Measurements from ENCODE around the gene PFN3. TPM values are rescaled to one million over a fixed set of nuclear protein-coding genes. Genes with fewer than 3 reads are reported as not detected.
A peak's percentile ranks its signal among the peaks of the same experiment; 100 is the strongest.

The PFN3 gene
- total RNA-seq, 1 donor from 2014 or later: not detected

DNA sequence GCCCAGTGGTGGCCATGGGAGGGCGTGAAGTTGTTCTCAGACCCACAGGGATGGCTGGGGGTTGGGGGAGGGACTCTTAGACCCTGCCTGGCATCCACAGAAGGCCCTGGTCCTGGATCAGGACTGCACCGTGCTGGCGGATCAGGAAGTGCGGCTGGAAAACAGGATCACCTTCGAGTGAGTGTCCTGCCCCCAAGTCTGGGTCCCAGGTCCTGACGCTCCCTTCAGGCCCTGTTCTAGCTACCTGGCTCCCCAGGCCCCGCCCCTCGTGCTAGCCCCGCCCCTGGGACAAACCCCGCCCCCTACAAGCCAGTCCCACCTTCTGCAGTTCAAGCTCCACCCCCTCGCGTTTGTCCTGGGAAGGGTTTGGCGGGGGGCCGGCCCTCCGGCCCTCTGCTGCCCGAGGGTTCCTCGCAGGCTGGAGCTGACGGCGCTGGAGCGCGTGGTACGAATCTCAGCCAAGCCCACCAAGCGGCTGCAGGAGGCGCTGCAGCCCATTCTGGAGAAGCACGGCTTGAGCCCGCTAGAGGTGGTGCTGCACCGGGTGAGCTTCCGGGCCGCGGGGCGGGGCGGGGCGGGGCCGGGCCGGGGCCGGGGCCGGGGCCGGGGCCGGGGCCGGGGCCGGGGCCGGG is 29.9 kb downstream of the PFN3 start:
- Histone ChIP-seq H3K4me3 (peak overlapping the region; percentile 39 to 43), H3K27ac (peak overlapping the region; percentile 39), H3K27me3 (no peaks in the 10 kb centered on the region), H3K4me1 (peaks cover 65% of the 10 kb centered on the region), H3K36me3 (no peaks in the 10 kb centered on the region), H3K9me3 (no peaks in the 10 kb centered on the region)
- intact Hi-C loops (cut with DNase I): no loop called here
- no peak for DNase-seq (ENCODE audit: extremely low spot score in 2 of 2)
- TF ChIP-seq, protein P1, sequence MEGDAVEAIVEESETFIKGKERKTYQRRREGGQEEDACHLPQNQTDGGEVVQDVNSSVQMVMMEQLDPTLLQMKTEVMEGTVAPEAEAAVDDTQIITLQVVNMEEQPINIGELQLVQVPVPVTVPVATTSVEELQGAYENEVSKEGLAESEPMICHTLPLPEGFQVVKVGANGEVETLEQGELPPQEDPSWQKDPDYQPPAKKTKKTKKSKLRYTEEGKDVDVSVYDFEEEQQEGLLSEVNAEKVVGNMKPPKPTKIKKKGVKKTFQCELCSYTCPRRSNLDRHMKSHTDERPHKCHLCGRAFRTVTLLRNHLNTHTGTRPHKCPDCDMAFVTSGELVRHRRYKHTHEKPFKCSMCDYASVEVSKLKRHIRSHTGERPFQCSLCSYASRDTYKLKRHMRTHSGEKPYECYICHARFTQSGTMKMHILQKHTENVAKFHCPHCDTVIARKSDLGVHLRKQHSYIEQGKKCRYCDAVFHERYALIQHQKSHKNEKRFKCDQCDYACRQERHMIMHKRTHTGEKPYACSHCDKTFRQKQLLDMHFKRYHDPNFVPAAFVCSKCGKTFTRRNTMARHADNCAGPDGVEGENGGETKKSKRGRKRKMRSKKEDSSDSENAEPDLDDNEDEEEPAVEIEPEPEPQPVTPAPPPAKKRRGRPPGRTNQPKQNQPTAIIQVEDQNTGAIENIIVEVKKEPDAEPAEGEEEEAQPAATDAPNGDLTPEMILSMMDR (IDR thresholded peaks at IDR 0.05): no peak
- TF ChIP-seq POLR2AphosphoS5 (IDR thresholded peaks at IDR 0.05; ENCODE audit: insufficient read depth in 1 of 2, low read depth in 1 of 2) (no peak), POLR2A (IDR thresholded peaks at IDR 0.05) (no peak)

DNA sequence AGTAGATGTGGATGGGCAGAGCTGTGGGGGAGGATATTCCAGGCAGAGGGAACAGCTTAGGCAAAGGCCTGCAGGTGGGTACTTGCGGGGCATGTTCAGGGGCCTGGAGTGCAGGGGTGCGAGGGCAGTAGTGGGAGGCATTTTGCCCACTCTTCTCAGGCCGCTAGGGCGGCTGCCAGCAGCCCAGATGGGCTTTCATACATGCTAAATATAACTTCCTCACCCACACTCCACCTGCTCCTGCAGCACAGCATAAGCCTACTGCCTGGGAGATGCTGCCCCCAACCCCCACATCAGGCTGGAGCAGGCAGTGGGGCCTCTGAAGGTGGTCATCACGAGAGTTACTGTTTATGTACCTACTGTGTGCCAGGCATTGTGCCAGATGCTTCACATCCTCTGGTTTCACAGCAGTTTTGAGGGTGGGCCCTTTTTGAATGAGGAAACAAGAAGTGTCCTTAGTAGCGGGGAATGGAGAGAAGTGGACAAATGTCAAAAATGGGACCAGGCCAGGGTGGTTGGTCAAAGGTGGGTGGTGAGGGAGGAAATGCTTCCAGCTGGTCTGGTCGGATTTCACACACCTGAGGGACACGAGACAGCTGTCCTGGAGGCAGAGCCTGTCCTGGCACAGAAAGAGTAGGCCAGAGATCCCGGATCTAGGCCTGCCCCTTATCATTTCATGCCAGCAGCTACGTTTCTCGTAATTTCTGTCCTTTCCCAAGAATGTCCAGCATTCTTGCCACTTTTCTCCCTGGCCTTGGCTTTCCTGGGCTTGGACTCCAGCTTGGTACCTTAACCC is 30.6 kb downstream of the PFN3 start:
- H3K9me3 ChIP-seq: no peaks in the 10 kb centered on the region
- intact Hi-C loops (cut with DNase I): no loop called here
- TF ChIP-seq POLR2A (IDR thresholded peaks at IDR 0.05) (no peak), POLR2AphosphoS5 (IDR thresholded peaks at IDR 0.05; ENCODE audit: insufficient read depth in 1 of 2, low read depth in 1 of 2) (no peak)
- TF ChIP-seq, protein P1 (IDR thresholded peaks at IDR 0.05): no peak
- H3K4me1 ChIP-seq: peaks cover 64% of the 10 kb centered on the region
- peak overlapping the region; percentile 39 for H3K27ac ChIP-seq
- H3K4me3 ChIP-seq: no peak overlapping the region
- no peak for DNase-seq (ENCODE audit: extremely low spot score in 2 of 2)
- H3K36me3 ChIP-seq: no peaks in the 10 kb centered on the region
- H3K27me3 ChIP-seq: no peaks in the 10 kb centered on the region

DNA sequence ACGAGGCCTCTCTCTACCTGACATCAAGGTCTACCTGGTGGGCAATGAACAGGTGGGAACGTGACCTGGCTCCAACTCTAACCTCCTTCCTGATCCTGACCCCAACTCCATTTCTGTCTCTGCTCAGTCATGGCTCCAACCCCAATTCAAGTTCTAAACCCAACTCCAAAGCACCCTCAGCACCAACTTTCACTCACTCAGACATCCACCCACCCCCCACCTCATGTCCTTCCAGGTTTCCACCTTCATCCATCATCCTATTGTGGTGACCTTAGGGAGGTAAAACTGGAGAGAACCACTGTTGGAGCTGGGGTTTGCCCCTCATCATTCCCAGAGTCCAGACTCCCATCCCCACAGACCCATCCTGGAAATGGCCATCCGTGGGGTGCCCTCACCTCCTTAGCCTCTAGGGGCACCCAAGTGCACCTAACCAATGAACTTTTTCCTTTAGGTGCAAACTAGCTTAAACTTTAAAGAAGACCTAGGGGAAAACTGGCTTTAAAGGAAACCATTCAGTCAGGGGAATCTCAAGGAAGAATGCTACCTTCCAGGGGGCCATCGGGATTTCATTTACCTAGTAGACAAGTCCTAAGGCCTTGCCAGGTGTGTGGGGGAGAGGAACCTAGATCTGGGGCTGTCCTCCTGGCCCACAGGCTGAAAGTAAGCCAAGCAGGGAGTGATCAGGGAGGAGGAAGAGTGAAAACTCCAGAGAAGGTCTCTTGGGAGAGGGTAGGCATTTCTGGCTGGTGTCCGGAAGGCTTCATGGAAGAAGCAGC is 31.4 kb downstream of the PFN3 start:
- no peaks in the 10 kb centered on the region for H3K9me3 ChIP-seq
- H3K4me3 ChIP-seq: no peak overlapping the region
- no peak overlapping the region for H3K27ac ChIP-seq
- intact Hi-C loops (cut with DNase I): no loop called here
- no peaks in the 10 kb centered on the region for H3K36me3 ChIP-seq
- no peaks in the 10 kb centered on the region for H3K27me3 ChIP-seq
- peaks cover 62% of the 10 kb centered on the region for H3K4me1 ChIP-seq
- no peak for DNase-seq (ENCODE audit: extremely low spot score in 2 of 2)
- no peak for TF ChIP-seq POLR2AphosphoS5 (IDR thresholded peaks at IDR 0.05; ENCODE audit: insufficient read depth in 1 of 2, low read depth in 1 of 2)
- TF ChIP-seq, protein P1 (IDR thresholded peaks at IDR 0.05): peak in 1 of 3 experiments; percentile 12

DNA sequence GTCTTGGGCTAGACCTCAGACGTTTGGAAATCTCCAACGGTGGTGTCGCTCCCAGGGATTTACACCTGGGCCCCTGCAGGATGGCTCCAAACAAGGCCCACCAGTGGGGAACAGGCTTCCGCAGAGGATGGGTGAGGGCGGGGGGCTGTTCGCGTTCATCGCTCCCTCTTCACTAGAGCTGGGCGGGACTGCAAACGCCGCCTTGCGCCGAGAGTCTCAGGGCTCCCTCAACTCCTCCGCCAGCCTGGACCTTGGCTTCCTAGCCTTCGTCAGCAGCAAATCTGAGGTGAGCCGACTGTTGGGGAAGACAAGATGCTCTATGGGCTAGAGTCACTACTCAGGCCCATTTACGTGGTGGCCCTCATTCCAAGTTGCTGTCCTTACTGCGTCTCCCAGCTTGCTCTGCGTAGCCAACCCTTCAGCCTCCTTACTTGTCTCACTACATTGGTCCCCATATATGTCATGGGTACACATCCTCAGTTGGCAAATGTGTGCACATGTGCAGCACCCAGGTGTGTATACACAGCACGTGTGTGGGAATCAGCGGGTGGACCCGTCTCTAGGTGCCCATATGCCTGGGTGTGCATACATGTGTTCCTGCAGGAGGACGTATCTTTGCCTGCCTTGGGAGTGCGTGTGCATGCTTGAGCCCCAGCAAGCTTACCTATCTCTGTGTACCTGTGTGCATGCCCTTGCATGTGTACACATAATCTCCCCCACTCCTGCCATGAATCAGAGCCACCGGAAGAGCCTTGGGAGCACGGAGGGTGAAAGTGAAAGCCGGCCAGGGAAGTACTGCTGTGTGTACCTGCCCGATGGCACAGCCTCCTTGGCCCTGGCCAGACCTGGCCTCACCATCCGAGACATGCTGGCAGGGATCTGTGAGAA is 32.2 kb downstream of the PFN3 start:
- TF ChIP-seq POLR2AphosphoS5 (IDR thresholded peaks at IDR 0.05; ENCODE audit: insufficient read depth in 1 of 2, low read depth in 1 of 2) (no peak), POLR2A (IDR thresholded peaks at IDR 0.05) (no peak)
- TF ChIP-seq, protein P1 (IDR thresholded peaks at IDR 0.05): no peak
- no peak for DNase-seq (ENCODE audit: extremely low spot score in 2 of 2)
- no peaks in the 10 kb centered on the region for H3K9me3 ChIP-seq
- no peaks in the 10 kb centered on the region for H3K36me3 ChIP-seq
- H3K27me3 ChIP-seq: no peaks in the 10 kb centered on the region
- peak overlapping the region; percentile 52 to 58 for H3K4me3 ChIP-seq
- H3K27ac ChIP-seq: peak overlapping the region; percentile 92
- intact Hi-C loops (cut with DNase I): no loop called here
- peaks cover 63% of the 10 kb centered on the region for H3K4me1 ChIP-seq

Measured in vagina (tissue), 2 donors.